ENCODE data around the gene EYS. TPM values are rescaled to one million over a fixed set of nuclear protein-coding genes. Genes with fewer than 3 reads are reported as not detected.

The EYS gene
- total and polyA plus RNA-seq, 3 experiments from 2014 or later = not detected

GRCh38 chr6:63816401-63816981 lies 1890.5 kb downstream of the EYS start:
- Mint-ChIP-seq H3K4me1 (no peaks in the 10 kb centered on the region), H3K27me3 (peaks cover 2 to 15% of the 10 kb centered on the region in 2 donors), H3K27ac (peak overlapping the region in 1 of 8 donors; percentile 29), H3K36me3 (no peaks in the 10 kb centered on the region), H3K9me3 (no peaks in the 10 kb centered on the region), H3K4me3 (no peak overlapping the region)
- no peak overlapping the region for H3K4me3 ChIP-seq (ENCODE audit: low read length)
- H3K4me1 ChIP-seq (ENCODE audit: insufficient read depth, low read length) = no peaks in the 10 kb centered on the region
- no peaks in the 10 kb centered on the region for H3K27me3 ChIP-seq (ENCODE audit: insufficient read depth, low read length, poor library complexity, severe bottlenecking)
- no peak overlapping the region for H3K27ac ChIP-seq (ENCODE audit: low read depth, low read length)
- ChIA-PET CTCF (no interaction called here), POLR2A (no interaction called here)
- no peaks in the 10 kb centered on the region for H3K36me3 ChIP-seq (ENCODE audit: insufficient read depth, low read length)
- DNase-seq = no peak
- H3K9me3 ChIP-seq (ENCODE audit: low read length) = no peaks in the 10 kb centered on the region

DNA sequence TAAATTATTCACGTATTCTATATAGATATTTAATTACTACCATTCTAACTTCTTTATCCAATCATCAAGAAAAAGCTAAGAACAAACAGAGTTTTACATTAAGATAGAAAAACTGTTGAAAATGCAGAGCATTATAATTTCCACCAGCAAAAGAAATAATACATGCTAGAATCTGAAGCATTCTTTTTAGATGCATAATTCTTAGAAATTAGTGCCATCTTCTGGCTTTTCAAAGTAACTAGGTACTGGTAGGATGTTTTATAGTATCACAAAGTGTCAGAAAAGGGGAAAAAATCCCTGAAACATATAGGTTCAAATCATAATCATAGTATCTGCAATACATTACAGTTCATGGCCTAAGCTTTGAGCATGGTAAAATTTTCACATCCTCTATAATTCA lies 1892.6 kb downstream of the EYS start:
- H3K27me3 ChIP-seq (ENCODE audit: insufficient read depth, low read length, poor library complexity, severe bottlenecking) = no peaks in the 10 kb centered on the region
- H3K36me3 ChIP-seq (ENCODE audit: insufficient read depth, low read length) = no peaks in the 10 kb centered on the region
- H3K9me3 ChIP-seq (ENCODE audit: low read length) = no peaks in the 10 kb centered on the region
- POLR2A ChIA-PET = no interaction called here
- H3K4me3 Mint-ChIP-seq = no peak overlapping the region
- H3K36me3 Mint-ChIP-seq = no peaks in the 10 kb centered on the region
- H3K4me1 Mint-ChIP-seq = no peaks in the 10 kb centered on the region
- no peak overlapping the region for H3K27ac Mint-ChIP-seq
- H3K4me1 ChIP-seq (ENCODE audit: insufficient read depth, low read length) = no peaks in the 10 kb centered on the region
- no peak overlapping the region for H3K27ac ChIP-seq (ENCODE audit: low read depth, low read length)
- H3K9me3 Mint-ChIP-seq = no peaks in the 10 kb centered on the region
- DNase-seq = no peak
- H3K27me3 Mint-ChIP-seq = peaks cover 2 to 13% of the 10 kb centered on the region in 2 donors
- CTCF ChIA-PET = no interaction called here
- no peak overlapping the region for H3K4me3 ChIP-seq (ENCODE audit: low read length)

- H3K9me3 ChIP-seq (ENCODE audit: low read length) = no peaks in the 10 kb centered on the region
- Mint-ChIP-seq H3K27me3 (peaks cover 2 to 13% of the 10 kb centered on the region in 2 donors), H3K4me1 (no peaks in the 10 kb centered on the region), H3K36me3 (no peaks in the 10 kb centered on the region), H3K4me3 (no peak overlapping the region), H3K27ac (no peak overlapping the region), H3K9me3 (no peaks in the 10 kb centered on the region)
- CTCF ChIA-PET = no interaction called here
- no peaks in the 10 kb centered on the region for H3K36me3 ChIP-seq (ENCODE audit: insufficient read depth, low read length)
- POLR2A ChIA-PET = no interaction called here
- no peak for DNase-seq
- no peak overlapping the region for H3K27ac ChIP-seq (ENCODE audit: low read depth, low read length)
- H3K27me3 ChIP-seq (ENCODE audit: insufficient read depth, low read length, poor library complexity, severe bottlenecking) = no peaks in the 10 kb centered on the region
- H3K4me1 ChIP-seq (ENCODE audit: insufficient read depth, low read length) = no peaks in the 10 kb centered on the region
- H3K4me3 ChIP-seq (ENCODE audit: low read length) = no peak overlapping the region
Observed at GRCh38 chr6:63813566-63814120, 1893.4 kb downstream of the EYS start.

DNA sequence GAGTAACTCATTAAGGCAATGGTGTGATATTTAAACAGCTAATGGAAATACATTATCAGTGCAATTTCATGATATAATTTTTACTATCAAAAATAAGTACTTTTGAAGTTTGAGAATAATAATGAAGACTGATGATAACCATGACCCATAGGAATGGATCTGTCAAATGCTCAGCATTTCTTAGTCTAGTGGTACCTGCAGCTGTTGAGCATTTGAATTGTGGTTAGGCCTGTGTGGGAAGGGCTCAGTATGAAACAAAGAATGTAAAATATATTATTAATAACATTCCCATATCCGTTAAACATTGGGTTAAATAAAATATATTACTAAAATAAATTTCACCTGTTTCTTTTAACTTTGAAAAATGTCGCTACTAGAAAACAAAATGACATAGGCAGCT lies 1898.5 kb downstream of the EYS start:
- Mint-ChIP-seq H3K4me1 (no peaks in the 10 kb centered on the region), H3K36me3 (no peaks in the 10 kb centered on the region), H3K27me3 (peaks cover 5 to 6% of the 10 kb centered on the region in 2 donors), H3K9me3 (no peaks in the 10 kb centered on the region), H3K27ac (no peak overlapping the region), H3K4me3 (no peak overlapping the region)
- Histone ChIP-seq H3K36me3 (ENCODE audit: insufficient read depth, low read length) (no peaks in the 10 kb centered on the region), H3K9me3 (ENCODE audit: low read length) (no peaks in the 10 kb centered on the region), H3K4me3 (ENCODE audit: low read length) (no peak overlapping the region), H3K4me1 (ENCODE audit: insufficient read depth, low read length) (no peaks in the 10 kb centered on the region), H3K27me3 (ENCODE audit: insufficient read depth, low read length, poor library complexity, severe bottlenecking) (no peaks in the 10 kb centered on the region), H3K27ac (ENCODE audit: low read depth, low read length) (no peak overlapping the region)
- CTCF ChIA-PET = interaction anchor here (0.8 kb wide), 1 partner anchor 9 kb away, joined by 3 read pairs; no protein-coding TSS in a partner anchor
- POLR2A ChIA-PET = no interaction called here
- no peak for DNase-seq

DNA sequence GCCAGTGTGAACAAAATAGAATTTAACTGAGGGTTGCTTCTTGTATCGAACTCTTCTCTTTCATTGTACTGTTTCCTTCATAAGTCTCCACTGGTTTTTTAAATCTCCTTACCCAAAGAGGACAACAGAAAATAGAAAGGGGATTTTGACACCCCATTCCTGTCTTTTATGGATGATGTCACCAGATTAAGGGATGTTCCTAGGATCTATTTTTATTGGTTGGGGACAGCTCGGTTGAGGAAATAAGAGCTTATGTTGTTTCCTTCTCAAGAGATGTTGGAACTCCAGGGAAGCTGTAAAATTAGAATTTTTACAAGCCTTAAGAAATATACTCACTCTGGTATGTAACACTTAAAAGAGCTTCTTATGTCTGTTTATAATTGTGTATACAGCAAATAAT lies 1900.0 kb downstream of the EYS start:
- no peak for DNase-seq
- Mint-ChIP-seq H3K36me3 (no peaks in the 10 kb centered on the region), H3K9me3 (no peaks in the 10 kb centered on the region), H3K4me3 (no peak overlapping the region), H3K27me3 (peaks cover 1 to 2% of the 10 kb centered on the region in 2 donors), H3K27ac (no peak overlapping the region), H3K4me1 (no peaks in the 10 kb centered on the region)
- Histone ChIP-seq H3K27ac (ENCODE audit: low read depth, low read length) (no peak overlapping the region), H3K4me1 (ENCODE audit: insufficient read depth, low read length) (no peaks in the 10 kb centered on the region), H3K9me3 (ENCODE audit: low read length) (no peaks in the 10 kb centered on the region), H3K36me3 (ENCODE audit: insufficient read depth, low read length) (no peaks in the 10 kb centered on the region), H3K4me3 (ENCODE audit: low read length) (no peak overlapping the region), H3K27me3 (ENCODE audit: insufficient read depth, low read length, poor library complexity, severe bottlenecking) (no peaks in the 10 kb centered on the region)
- POLR2A ChIA-PET = no interaction called here
- CTCF ChIA-PET = no interaction called here

- H3K4me3 ChIP-seq (ENCODE audit: low read length) = no peak overlapping the region
- H3K36me3 Mint-ChIP-seq = no peaks in the 10 kb centered on the region
- DNase-seq = no peak
- ChIA-PET CTCF (no interaction called here), POLR2A (no interaction called here)
- no peaks in the 10 kb centered on the region for H3K36me3 ChIP-seq (ENCODE audit: insufficient read depth, low read length)
- H3K9me3 ChIP-seq (ENCODE audit: low read length) = no peaks in the 10 kb centered on the region
- no peaks in the 10 kb centered on the region for H3K4me1 ChIP-seq (ENCODE audit: insufficient read depth, low read length)
- peaks cover 0 to 2% of the 10 kb centered on the region in 2 donors for H3K27me3 Mint-ChIP-seq
- H3K27me3 ChIP-seq (ENCODE audit: insufficient read depth, low read length, poor library complexity, severe bottlenecking) = no peaks in the 10 kb centered on the region
- no peak overlapping the region for H3K27ac ChIP-seq (ENCODE audit: low read depth, low read length)
- no peak overlapping the region for H3K4me3 Mint-ChIP-seq
- no peaks in the 10 kb centered on the region for H3K4me1 Mint-ChIP-seq
- no peak overlapping the region for H3K27ac Mint-ChIP-seq
- H3K9me3 Mint-ChIP-seq = no peaks in the 10 kb centered on the region
Observed at GRCh38 chr6:63806573-63806913, 1900.5 kb downstream of the EYS start.

- no peaks in the 10 kb centered on the region for H3K36me3 Mint-ChIP-seq
- CTCF ChIA-PET = no interaction called here
- H3K4me1 Mint-ChIP-seq = no peaks in the 10 kb centered on the region
- H3K4me3 Mint-ChIP-seq = no peak overlapping the region
- no peaks in the 10 kb centered on the region for H3K9me3 ChIP-seq (ENCODE audit: low read length)
- POLR2A ChIA-PET = no interaction called here
- no peaks in the 10 kb centered on the region for H3K27me3 ChIP-seq (ENCODE audit: insufficient read depth, low read length, poor library complexity, severe bottlenecking)
- H3K9me3 Mint-ChIP-seq = no peaks in the 10 kb centered on the region
- no peak overlapping the region for H3K27ac Mint-ChIP-seq
- H3K4me3 ChIP-seq (ENCODE audit: low read length) = no peak overlapping the region
- no peaks in the 10 kb centered on the region for H3K36me3 ChIP-seq (ENCODE audit: insufficient read depth, low read length)
- peaks cover 0 to 2% of the 10 kb centered on the region in 2 donors for H3K27me3 Mint-ChIP-seq
- no peak overlapping the region for H3K27ac ChIP-seq (ENCODE audit: low read depth, low read length)
- H3K4me1 ChIP-seq (ENCODE audit: insufficient read depth, low read length) = no peaks in the 10 kb centered on the region
- DNase-seq = no peak
Observed at GRCh38 chr6:63805808-63806572, 1901.0 kb downstream of the EYS start.

GRCh38 chr6:63805345-63805744 lies 1901.7 kb downstream of the EYS start:
- CTCF ChIA-PET = no interaction called here
- POLR2A ChIA-PET = no interaction called here
- H3K4me1 Mint-ChIP-seq = no peaks in the 10 kb centered on the region

More at GRCh38 chr6:63805345-63805744, 1901.7 kb downstream of the EYS start:
- Histone ChIP-seq H3K27ac (ENCODE audit: low read depth, low read length) (no peak overlapping the region), H3K4me3 (ENCODE audit: low read length) (no peak overlapping the region), H3K4me1 (ENCODE audit: insufficient read depth, low read length) (no peaks in the 10 kb centered on the region), H3K27me3 (ENCODE audit: insufficient read depth, low read length, poor library complexity, severe bottlenecking) (no peaks in the 10 kb centered on the region), H3K36me3 (ENCODE audit: insufficient read depth, low read length) (no peaks in the 10 kb centered on the region), H3K9me3 (ENCODE audit: low read length) (no peaks in the 10 kb centered on the region)
- H3K9me3 Mint-ChIP-seq = no peaks in the 10 kb centered on the region
- no peak overlapping the region for H3K27ac Mint-ChIP-seq
- DNase-seq = no peak
- H3K4me3 Mint-ChIP-seq = no peak overlapping the region
- H3K36me3 Mint-ChIP-seq = no peaks in the 10 kb centered on the region
- peaks cover 0 to 7% of the 10 kb centered on the region in 2 donors for H3K27me3 Mint-ChIP-seq

Measured in CD8-positive, alpha-beta memory T cell (primary cell).